ENCODE data around the gene PTH2.

Gene PTH2

DNA sequence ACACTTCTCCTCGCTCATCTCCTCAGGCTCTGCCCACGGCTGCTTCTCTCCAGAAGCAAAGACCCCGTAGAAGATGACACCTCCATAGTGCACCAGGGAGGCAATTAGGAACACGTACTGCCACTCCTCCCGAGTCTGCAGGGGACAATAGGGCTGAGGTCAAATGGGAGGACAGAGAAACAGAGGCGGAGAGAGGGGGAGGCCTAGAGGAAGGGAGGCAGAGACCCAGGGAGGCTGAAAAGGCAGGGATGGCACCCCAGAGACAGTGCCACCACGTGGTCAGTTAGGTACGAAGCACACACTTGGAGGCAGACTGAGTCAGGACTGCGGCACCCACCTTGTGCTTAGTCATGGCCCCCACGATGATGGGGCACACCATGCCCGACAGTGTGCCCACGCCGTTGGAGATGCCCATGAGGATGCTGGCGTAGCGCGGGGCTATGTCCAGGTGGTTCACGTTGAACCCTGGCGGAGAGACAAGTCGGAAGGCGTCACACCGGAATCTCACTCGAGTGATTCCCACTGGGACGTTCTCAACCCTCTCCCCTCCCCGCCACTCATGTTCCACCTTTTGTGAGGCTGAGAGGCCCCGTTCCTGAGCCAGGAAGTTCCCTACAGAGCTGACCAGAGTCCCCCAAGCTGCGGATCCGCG is 7.6 kb upstream of the PTH2 start:
- DNase-seq = no peak

GRCh38 chr19:49430172-49430677 is 7.0 kb upstream of the PTH2 start:
- no peak for DNase-seq

DNA sequence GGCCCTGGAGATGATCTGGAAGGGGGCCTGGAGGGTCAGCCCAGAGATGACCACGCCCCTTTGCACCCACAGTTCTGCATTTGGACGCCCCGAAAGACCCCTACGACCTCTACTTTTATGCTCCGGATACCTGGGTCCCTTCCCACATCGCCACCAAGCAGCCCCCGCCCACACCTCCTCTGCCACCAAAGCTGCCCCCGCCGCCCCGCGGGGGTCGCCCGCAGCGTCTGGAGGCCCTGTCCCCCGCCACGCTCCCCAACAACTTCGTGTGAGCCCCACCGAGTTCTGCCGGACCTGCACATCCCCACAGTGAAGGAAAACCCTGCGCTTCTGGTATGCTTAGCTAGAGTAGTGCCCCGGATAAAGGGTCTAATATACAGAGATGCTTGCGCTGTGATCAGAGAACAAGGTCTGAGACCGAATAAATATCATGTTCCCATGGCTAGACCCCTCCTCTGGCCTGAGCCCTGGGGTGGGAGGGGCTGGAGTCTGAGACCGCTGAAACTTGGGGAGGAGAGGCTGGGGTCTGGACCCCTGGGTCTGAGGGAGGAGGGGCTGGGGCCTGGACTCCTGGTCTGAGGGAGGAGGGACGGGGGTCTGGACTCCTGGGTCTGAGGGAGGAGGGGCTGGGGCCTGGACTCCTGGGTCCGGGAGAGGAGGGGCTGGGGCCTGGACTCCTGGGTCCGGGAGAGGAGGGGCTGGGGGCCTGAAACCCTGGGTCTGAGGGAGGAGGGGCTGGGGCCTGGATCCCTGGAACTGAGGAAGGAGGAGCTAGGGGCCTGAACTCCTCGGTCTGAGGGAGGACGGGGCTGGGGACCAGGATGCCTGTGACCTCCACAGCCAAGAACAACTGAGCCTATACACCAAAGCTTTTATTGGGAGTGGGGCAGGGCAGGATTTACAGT is 5.6 kb upstream of the PTH2 start:
- DNase-seq = no peak

GRCh38 chr19:49427855-49428546 is 4.8 kb upstream of the PTH2 start:
- peak in 1 of 2 experiments; percentile 49 for DNase-seq

- DNase-seq = no peak
These were observed 4.1 kb upstream of the PTH2 start for GRCh38 chr19:49427339-49427738.

DNA sequence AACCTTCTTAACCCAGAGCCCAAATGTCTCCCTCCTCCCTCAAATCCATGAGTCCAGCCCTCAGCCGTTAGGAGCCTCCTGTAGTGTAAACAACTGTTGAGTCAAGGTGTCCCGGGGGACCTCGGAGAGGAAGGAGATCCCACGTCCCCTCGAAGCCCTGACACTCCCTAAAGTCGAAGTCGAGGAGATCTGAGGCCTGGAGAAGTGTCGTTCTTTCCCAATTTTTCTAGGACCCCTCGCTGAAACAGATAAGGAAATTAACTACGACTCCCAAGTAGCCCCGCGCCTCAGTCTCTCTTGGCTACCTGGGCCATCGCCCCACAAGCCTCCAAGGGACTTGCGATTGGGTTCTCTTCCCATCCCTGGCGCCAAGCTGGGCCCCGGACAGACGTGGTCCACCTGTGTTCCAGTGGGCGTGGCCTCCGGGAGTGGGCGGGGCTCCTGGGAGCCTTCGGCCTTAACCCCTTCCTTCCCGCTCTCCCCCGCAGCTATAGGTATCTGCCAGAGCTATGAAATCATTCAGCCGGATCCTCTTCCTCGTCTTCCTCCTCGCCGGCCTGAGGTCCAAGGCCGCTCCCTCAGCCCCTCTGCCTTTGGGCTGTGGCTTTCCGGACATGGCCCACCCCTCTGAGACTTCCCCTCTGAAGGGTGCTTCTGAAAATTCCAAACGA is 2.8 kb upstream of the PTH2 start:
- DNase-seq = peak in 1 of 2 experiments; percentile 35

DNA sequence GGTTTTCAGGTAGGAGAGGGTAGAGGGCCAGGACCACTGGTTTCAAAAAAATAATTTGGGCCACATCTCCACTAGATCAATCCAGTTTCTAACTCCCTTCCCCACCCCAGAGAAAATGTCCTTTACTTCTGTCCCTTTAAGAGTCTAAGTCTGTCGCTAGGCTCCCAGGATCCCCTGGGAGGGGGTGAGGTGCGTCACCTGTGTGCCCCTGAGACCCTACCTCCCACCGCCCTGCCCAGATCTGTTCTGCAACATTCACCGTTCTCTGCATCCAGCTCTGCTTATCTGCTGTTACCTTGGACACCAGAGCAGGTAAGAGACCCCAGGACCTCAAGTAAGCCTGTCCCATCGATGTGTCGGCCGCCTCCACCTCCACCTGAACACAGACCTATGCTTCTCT is 1.9 kb upstream of the PTH2 start, which contains the start of gene GFY:
Gene GFY, plus strand, starts transcription at position 211 of the 400 bp plus-strand sequence. CDS start 1,043 bp downstream, outside the sequence.
- DNase-seq = no peak

GRCh38 chr19:49423985-49424303 is 703 bp upstream of the PTH2 start:
- no peak for DNase-seq

GRCh38 chr19:49422407-49423070 is 702 bp downstream of the PTH2 start:
- peak; percentile 55 to 75 for DNase-seq

GRCh38 chr19:49421878-49422202 is 1.4 kb downstream of the PTH2 start:
- DNase-seq = no peak

- peak; percentile 92 to 93 for DNase-seq
These were observed 2.0 kb downstream of the PTH2 start for GRCh38 chr19:49421039-49421877.

DNA sequence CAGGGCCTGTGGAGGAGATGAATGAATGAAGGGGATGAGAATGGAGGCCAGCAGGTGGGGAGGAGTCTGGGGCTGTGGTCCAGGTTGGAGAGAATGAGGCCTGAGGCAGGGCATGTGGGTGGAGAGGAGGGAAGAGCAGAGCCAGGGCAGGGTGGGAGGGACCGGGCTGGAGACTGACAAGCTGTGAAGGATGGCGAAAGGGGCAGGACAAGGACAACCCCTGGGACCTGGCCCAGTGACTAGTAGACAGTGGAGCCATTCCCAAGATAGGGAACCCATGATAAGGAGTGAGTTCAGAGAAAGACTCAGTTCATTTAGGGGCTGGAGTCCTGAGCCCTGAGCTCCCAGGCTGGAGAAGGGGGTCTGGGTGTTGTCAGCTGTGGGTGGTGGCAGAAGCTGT is 3.0 kb downstream of the PTH2 start:
- DNase-seq = no peak

- no peak for DNase-seq
These were observed 4.1 kb downstream of the PTH2 start for GRCh38 chr19:49419173-49419572.

DNA sequence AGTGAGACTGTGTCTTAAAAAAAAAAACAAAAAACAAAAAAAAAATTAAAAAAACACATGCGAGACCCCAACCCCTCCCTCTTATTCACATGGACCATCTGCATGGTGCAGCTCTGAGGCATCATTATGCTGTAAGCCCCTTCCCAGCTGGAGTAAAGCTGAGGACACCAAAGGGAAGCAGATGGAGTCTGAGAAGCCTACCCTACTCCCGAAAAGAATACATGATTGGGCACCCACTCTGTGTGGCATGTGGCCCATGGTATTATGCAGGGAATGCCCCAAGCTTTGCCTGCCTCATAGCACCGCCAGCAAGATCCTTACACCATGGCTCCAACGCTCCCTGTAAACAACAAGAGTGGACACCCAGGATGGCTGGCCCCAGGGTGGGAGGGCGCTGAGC is 4.7 kb downstream of the PTH2 start:
- DNase-seq = peak; percentile 41 to 76

- DNase-seq = no peak
These were observed 6.2 kb downstream of the PTH2 start for GRCh38 chr19:49417088-49417487.

- no peak for DNase-seq
These were observed 7.4 kb downstream of the PTH2 start for GRCh38 chr19:49415810-49416200.

DNA sequence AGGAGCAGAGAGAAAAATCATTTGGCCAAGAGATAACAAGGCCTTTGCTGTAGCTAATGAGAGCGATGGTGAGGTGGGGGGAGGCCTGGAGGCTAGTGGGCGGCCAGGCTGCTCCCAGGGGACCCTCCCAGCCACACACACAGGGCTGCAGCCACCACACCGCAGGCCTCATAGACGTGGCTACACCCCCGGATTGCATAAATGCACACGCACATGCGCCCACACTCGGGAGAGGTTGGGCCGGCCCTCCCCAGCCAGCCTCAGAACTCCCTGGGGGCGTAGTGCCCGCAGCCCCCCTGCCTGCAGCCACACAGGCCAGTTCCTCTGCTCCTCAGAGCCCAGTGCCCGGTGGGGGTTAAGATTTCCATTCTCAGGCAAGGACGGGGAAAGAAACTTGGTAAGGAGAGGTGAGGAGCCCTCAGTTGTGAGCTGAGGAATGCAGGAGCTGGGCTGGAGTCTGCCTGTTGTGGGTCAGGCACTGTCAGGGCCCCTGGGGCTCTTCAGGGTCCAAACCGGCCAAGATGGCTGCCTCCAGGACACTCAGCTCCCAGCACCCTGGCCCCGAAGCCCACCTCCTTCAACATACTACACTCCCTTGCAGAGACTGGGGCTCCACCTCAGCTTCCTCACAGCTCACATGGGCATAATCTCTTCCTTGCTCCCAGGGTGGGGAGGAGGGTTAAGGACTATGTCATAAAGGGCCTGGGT is 8.0 kb downstream of the PTH2 start:
- no peak for DNase-seq

GRCh38 chr19:49414256-49414655 is 9.0 kb downstream of the PTH2 start:
- no peak for DNase-seq

DNA sequence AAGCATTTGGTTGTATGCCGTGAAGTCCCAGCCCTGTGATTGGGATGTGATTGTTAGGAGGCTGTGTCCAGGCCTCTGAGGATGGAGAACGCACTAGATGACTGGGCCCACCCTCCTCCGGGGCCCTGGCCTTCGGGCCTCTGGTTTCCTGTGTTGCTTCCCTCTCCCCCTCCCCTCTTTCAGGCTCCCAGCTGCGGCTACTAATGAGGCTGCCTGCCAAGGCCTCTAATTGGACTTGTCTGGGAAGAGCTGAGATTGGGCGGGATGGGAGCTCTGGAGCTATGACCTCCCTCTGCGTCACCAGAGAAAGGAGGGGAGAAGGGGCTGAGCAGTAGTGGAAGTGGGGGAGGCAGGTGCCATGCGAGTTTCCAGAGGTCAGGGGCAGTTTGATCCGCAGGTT is 9.9 kb downstream of the PTH2 start:
- DNase-seq = no peak

GRCh38 chr19:49411681-49412326 is 11.4 kb downstream of the PTH2 start:
- DNase-seq = no peak

All from NCI-H524 (cell line).